NCI-H345 treated with DMSO at 0.1 percent for 48 hours (cell line): ENCODE results near the gene SGF29.
"Not testable (repeated sequence)": the region's sequence is repeated elsewhere in the genome, so short reads cannot be mapped to it uniquely, and the experiment has no call there.

Experiments used
- DNase-seq: peaks from one replicate; lab custom pipeline; 2025; ENCODE audit not compliant: unreplicated experiment; lab: John Stamatoyannopoulos, UW

Gene SGF29

GRCh38 chr16:28563218-28563617, 9.5 kb downstream of the SGF29 start:
- no peak for DNase-seq

- not testable (repeated sequence) for DNase-seq
Measured at GRCh38 chr16:28566233-28566925, 12.7 kb downstream of the SGF29 start.

- DNase-seq, result no peak
Measured at GRCh38 chr16:28567292-28567691, 13.6 kb downstream of the SGF29 start.

GRCh38 chr16:28569021-28569420, 15.3 kb downstream of the SGF29 start:
- no peak for DNase-seq

GRCh38 chr16:28569968-28570752, 16.4 kb downstream of the SGF29 start:
- DNase-seq, result no peak

GRCh38 chr16:28572696-28573510, 19.2 kb downstream of the SGF29 start:
- no peak for DNase-seq

- no peak for DNase-seq
Measured at GRCh38 chr16:28573738-28574718, 20.3 kb downstream of the SGF29 start.

GRCh38 chr16:28574925-28575324, 21.2 kb downstream of the SGF29 start:
- DNase-seq, result no peak

GRCh38 chr16:28575446-28576109, 21.9 kb downstream of the SGF29 start:
- no peak for DNase-seq

- DNase-seq, result no peak
Measured at GRCh38 chr16:28580726-28581315, 27.1 kb downstream of the SGF29 start.

GRCh38 chr16:28585674-28586073, 32.0 kb downstream of the SGF29 start:
- no peak for DNase-seq

- no peak for DNase-seq
Measured at GRCh38 chr16:28586466-28586865, 32.7 kb downstream of the SGF29 start.

- DNase-seq, result no peak
Measured at GRCh38 chr16:28587386-28587785, 33.7 kb downstream of the SGF29 start.

- DNase-seq, result no peak
Measured at GRCh38 chr16:28589069-28589468, 35.3 kb downstream of the SGF29 start.

- DNase-seq, result no peak
Measured at GRCh38 chr16:28589930-28590329, 36.2 kb downstream of the SGF29 start.

GRCh38 chr16:28590384-28591340, 36.9 kb downstream of the SGF29 start:
- DNase-seq, result no peak

GRCh38 chr16:28591355-28591754, 37.6 kb downstream of the SGF29 start:
- DNase-seq, result no peak

- DNase-seq, result no peak
Measured at GRCh38 chr16:28592511-28592910, 38.8 kb downstream of the SGF29 start.
